HTERT RPE-1 (cell line): ENCODE measurements around the gene RPGRIP1L.

ENCODE experiments used
- in situ Hi-C: fragments of 300-500 bp; cut with MboI; formaldehyde crosslinking; loops from 4 replicates; pipeline ENCODE4 v1.14.3; 2020; ENCODE audit warnings: low sequenced_read_pairs

RPGRIP1L gene

DNA sequence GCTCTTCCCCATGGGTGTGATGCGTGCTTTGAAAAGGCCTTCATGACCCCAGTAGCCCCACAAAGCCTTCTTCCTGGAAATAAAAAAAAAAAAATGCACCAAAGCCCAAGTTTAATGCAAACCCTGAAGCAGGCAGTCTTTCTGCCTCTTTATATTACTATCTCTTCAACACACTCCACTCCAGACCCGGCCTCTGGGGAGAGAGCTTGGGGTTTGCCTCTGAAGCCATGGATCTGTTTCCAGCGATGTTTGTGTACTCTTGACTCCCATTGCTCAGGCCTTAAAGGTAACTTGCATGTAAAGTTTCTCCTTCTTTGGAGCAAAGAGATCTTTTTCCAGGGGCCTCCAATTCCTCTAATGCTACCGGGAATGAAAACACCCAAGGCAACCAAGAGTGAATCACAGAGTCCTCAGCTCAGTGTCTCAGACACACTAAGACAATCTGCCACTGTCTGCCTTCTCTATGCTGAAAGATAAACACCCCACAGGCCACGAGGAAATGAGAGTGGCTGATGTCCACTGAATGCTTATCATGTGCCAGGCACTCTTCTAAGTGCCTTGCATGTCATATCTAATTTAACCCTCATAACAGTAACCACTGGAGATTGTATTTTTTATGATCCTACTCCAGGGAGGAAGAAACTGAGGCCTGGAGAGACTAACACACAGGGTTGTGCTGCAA is 144.2 kb downstream of the RPGRIP1L start:
- in situ Hi-C loops = no loop called here

DNA sequence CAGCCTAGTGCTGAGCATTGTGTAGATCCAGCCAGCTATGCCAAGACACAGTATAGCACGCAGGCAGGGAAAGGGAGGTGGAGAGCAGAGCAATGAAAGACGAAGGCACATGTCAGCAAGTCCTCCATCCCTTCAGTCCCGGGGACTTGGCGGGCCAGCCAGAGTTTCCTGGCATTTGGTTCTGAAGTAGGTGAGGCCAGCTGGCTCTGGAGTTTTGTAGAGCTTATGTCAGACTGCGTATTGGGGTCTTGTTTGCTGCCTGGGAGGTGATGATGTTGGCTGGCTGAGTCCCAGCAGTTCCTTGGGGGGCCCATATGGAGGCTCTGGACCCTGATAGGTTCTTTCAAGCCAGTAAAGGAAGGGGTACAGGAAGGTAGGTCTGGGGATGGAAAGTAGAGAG is 144.9 kb downstream of the RPGRIP1L start:
- in situ Hi-C loops = no loop called here

DNA sequence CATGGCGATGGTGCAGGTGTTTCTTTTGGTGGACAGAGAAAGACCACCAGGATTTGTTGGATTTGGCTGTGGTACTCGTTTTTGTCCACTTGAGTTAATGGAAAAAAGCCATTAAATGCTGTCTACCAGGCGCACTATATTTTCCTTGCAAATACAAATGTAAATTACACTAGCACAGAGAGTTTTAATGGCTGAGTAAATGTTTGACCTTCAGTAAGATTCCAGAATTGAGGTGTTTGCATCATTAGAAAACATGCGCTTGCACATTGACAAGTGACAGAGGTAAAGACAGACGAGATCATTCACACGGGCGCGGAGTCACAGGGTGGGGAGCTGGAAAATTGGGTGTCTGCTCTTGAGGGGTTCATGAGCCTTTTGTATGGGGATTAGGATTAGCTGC is 147.1 kb downstream of the RPGRIP1L start:
- in situ Hi-C loops = no loop called here

DNA sequence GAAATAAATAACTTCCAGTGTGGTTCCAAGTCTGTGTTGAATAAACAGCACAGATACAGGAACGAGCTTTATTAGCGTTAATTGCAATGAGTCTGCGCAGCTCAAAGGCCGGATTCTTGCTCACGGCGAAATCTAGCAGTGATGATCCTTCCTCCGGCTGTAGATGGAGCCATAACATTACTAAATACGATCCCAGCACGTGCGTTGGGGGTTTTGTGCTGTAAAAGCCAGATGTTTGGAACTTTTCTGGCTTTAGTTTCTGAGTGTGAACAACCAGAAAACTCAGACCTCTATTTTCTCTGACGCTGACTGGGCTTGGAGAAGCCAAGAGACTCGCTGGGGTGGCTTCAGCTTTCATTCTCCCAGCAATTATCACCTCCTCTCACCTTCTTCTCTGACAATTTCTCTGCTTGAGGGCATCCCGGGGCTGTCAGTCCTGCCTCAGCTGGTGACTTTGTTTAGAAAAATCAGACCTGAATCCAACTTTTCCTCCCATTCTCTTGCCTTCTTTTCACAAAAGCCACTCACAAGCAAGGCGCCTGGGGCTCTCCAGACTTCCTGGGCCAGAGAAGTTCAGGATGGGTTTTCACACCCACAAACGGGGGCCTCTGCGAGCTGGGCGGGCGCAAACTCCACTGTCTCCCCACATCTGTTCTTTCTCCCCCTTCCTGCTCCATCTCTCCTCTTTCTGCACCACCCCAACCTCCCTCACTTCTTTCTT is 153.5 kb downstream of the RPGRIP1L start:
- in situ Hi-C loops = no loop called here
